Activated T-helper 9 cell treated with anti-CD3 and anti-CD28 coated beads, Interleukin-2, amount 50 U/mL, for 16 hours (primary cell): Measurements from ENCODE around the gene ASB6.
A peak's percentile ranks its signal among the peaks of the same experiment; 100 is the strongest.
"Not testable (repeated sequence)": the region's sequence is repeated elsewhere in the genome, so short reads cannot be mapped to it uniquely, and the experiment has no call there.

ENCODE experiments used
- DNase-seq: peaks from one replicate; pipeline ENCODE4 v3.0.0-alpha.2; 2020; ENCODE audit warnings: low read depth

Gene ASB6

GRCh38 chr9:129606161-129607026, 35.6 kb downstream of the ASB6 start:
- no peak for DNase-seq

- DNase-seq: no peak
Measured at GRCh38 chr9:129604766-129605163, 37.2 kb downstream of the ASB6 start.

GRCh38 chr9:129604056-129604765, 37.7 kb downstream of the ASB6 start:
- DNase-seq: no peak

GRCh38 chr9:129602598-129603415, 39.1 kb downstream of the ASB6 start:
- no peak for DNase-seq

- DNase-seq: no peak
Measured at GRCh38 chr9:129601082-129601674, 40.8 kb downstream of the ASB6 start.

- DNase-seq: no peak
Measured at GRCh38 chr9:129598089-129598596, 43.8 kb downstream of the ASB6 start.

- DNase-seq: peak; percentile 29
Measured at GRCh38 chr9:129597355-129598088, 44.4 kb downstream of the ASB6 start.

- DNase-seq: no peak
Measured at GRCh38 chr9:129596541-129597331, 45.2 kb downstream of the ASB6 start.

- DNase-seq: no peak
Measured at GRCh38 chr9:129595903-129596540, 45.9 kb downstream of the ASB6 start.

- DNase-seq: no peak
Measured at GRCh38 chr9:129595311-129595741, 46.6 kb downstream of the ASB6 start.

GRCh38 chr9:129594632-129595031, 47.3 kb downstream of the ASB6 start:
- DNase-seq: no peak

- DNase-seq: not testable (repeated sequence)
Measured at GRCh38 chr9:129592790-129593189, 49.2 kb downstream of the ASB6 start.

GRCh38 chr9:129591916-129592315, 50.0 kb downstream of the ASB6 start:
- DNase-seq: no peak

GRCh38 chr9:129590466-129590865, 51.5 kb downstream of the ASB6 start:
- DNase-seq: no peak

GRCh38 chr9:129587487-129588262, 54.3 kb downstream of the ASB6 start:
- DNase-seq: no peak

- no peak for DNase-seq
Measured at GRCh38 chr9:129586685-129587084, 55.3 kb downstream of the ASB6 start.

GRCh38 chr9:129586245-129586644, 55.7 kb downstream of the ASB6 start:
- DNase-seq: no peak

GRCh38 chr9:129585352-129585751, 56.6 kb downstream of the ASB6 start:
- DNase-seq: no peak
